HuH-7.5 (cell line): ENCODE data around the gene FBXO24.
A peak's percentile ranks its signal among the peaks of the same experiment; 100 is the strongest.

Experiments used
- DNase-seq: peaks from one replicate; pipeline ENCODE4 v3.0.0; 2011; ENCODE audit warnings: low spot score

FBXO24 gene

GRCh38 chr7:100623951-100624824, 38.1 kb downstream of the FBXO24 start:
- DNase-seq = no peak

- DNase-seq = no peak
Observed at GRCh38 chr7:100626055-100626454, 39.9 kb downstream of the FBXO24 start.

DNA sequence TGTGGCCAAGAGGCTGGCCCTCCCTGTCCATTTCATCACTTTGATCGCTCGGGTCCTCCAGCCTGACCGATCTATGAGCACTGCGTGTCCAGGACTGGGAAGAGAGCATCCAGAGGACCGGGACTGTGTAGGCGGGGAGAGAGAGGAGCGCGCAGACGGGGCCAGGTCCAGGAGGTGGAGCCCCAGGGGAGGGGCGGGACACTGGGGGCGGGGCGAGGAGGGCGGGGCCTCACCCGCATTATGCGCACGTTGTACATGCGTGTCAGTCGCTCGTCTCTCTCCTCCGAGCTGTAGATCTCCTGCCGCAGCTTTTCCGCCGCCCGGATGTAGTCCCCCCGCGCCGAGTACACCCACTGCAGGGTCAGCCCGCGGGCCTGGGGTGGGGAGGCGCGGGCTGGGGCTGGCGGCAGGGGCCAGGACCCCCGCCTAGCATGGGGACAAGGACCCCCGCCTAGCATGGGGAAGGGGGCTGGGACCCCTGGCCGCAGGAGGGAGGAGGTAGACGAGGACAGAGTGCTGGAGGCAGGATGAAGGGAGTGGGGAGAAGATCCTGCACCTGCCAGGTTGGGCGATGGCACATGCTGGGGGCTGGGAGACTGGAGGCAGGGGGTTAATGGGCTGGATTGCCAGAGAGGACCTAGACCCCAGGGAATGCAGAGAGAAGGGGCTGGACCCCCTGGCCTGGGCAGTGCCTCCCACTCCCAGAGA, 40.6 kb downstream of the FBXO24 start:
- DNase-seq = peak; percentile 54

DNA sequence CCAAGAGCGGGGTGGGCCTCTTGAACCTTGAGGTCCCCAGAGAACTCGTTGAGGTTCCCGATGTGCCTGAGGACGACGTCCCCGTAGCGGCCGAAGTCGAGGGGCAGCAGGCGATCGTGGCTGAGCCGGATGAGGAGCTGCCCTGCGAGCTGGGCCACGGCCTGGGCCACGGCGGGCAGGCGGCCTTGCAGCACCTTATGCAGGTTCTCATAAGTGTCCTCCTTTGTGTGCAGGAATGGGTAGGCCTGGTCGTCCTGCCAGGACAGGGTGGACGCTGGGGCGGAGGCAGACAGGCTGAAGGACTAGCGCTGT, 41.1 kb downstream of the FBXO24 start:
- DNase-seq = no peak

DNA sequence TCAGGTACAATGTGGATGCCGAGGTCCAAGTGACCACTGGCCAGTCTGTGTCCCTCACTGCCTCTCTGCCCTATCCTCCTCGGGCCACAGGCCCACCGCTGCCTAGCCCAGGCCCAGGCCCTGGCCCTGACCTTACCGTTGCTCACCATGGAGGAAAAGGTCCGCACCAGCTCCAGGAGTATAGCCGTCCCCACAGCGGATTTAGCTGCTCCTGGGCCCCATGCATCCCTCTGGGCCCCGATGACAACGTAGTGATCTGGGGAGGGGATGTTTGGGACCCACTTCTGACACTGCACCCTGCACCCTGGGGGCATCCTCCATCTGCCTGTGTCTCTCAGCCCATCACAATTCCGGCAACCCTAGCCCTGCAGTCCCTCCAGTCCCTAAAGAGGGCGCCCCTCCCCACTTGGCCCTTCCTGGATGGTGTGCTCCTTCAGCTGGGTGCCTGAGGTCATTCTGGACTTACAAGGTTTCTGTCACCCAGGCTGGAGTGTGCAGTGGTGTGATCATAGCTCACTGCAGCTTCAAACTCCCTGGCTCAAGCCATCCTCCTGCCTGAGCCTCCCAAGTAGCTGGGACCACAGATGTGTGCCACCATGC, 43.1 kb downstream of the FBXO24 start:
- peak; percentile 94 for DNase-seq

DNA sequence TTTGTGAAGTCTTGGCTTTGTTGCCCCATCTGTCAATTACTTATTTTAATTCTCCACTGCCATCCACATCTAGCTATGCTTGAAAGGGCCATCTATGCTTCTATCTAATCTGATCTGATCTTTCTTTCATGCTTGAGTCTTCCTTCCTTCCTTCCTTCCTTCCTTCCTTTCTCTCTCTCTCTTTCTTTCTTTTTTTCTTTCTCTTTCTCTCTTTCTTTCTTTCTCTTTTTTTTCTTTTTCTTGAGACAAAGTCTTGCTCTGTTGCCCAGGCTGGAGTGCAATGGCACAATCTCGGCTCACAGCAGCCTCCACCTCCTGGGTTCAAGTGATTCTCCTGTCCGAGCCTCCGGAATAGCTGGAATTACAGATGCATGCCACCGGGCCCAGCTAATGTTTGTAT, 43.9 kb downstream of the FBXO24 start:
- no peak for DNase-seq

GRCh38 chr7:100632951-100633717, 47.0 kb downstream of the FBXO24 start:
- DNase-seq = no peak

- DNase-seq = no peak
Observed at GRCh38 chr7:100639995-100640516, 53.9 kb downstream of the FBXO24 start.

GRCh38 chr7:100640517-100641440, 54.7 kb downstream of the FBXO24 start:
- no peak for DNase-seq

GRCh38 chr7:100641463-100641859, 55.3 kb downstream of the FBXO24 start, which contains the start of gene TFR2:
TFR2 (minus strand) TSS chr7:100641552; CDS start chr7:100641509, 43 bp downstream.
- peak; percentile 87 for DNase-seq

GRCh38 chr7:100641860-100642533, 55.9 kb downstream of the FBXO24 start:
- no peak for DNase-seq

DNA sequence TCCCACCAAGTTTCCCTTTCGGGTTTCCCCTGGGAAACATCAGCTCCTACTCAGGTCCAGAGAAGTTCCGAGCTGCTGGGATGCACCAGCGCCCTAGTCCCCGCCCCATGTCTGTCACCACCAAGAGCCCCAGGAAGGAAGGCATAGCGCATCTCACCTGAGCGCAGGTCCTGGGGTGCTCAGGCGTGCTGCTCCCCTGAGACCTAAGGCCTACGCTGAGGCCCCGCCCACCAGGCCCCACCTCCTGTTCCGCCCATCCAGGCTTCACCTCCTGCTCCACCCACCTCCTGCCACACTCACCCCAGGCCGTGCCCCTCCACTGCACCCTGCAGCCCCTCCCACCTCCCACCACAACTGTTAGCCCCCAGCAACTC, 56.4 kb downstream of the FBXO24 start:
- no peak for DNase-seq

- no peak for DNase-seq
Observed at GRCh38 chr7:100649826-100650565, 63.9 kb downstream of the FBXO24 start.
